Fibroblast of skin of left quadriceps (primary cell): ENCODE measurements around the gene COL5A2.

Experiments used
- DNase-seq, 2 experiments: peaks; one replicate each; pipeline ENCODE4 v3.0.0-alpha.2; 2013; ENCODE audit warnings: low read depth in 2 of 2

The COL5A2 gene

GRCh38 chr2:189097934-189098333 lies 81.6 kb downstream of the COL5A2 start:
- no peak for DNase-seq

GRCh38 chr2:189096769-189097447 lies 82.7 kb downstream of the COL5A2 start:
- peak; percentile 82 to 83 for DNase-seq

GRCh38 chr2:189095101-189095500 lies 84.5 kb downstream of the COL5A2 start:
- no peak for DNase-seq

- peak in 1 of 2 experiments; percentile 47 for DNase-seq
These were observed 86.6 kb downstream of the COL5A2 start for GRCh38 chr2:189092936-189093335.

- DNase-seq = no peak
These were observed 88.3 kb downstream of the COL5A2 start for GRCh38 chr2:189091253-189091652.

GRCh38 chr2:189088591-189089205 lies 90.9 kb downstream of the COL5A2 start:
- DNase-seq = no peak

GRCh38 chr2:189086710-189087109 lies 92.9 kb downstream of the COL5A2 start:
- DNase-seq = peak; percentile 80

- no peak for DNase-seq
These were observed 93.3 kb downstream of the COL5A2 start for GRCh38 chr2:189086250-189086649.

GRCh38 chr2:189083606-189084005 lies 96.0 kb downstream of the COL5A2 start:
- no peak for DNase-seq

- no peak for DNase-seq
These were observed 96.5 kb downstream of the COL5A2 start for GRCh38 chr2:189083106-189083505.

- peak; percentile 53 to 65 for DNase-seq
These were observed 97.1 kb downstream of the COL5A2 start for GRCh38 chr2:189082376-189082975.

- no peak for DNase-seq
These were observed 103.0 kb downstream of the COL5A2 start for GRCh38 chr2:189076572-189076971.

GRCh38 chr2:189076120-189076519 lies 103.4 kb downstream of the COL5A2 start:
- no peak for DNase-seq

GRCh38 chr2:189074506-189074905 lies 105.1 kb downstream of the COL5A2 start:
- DNase-seq = no peak

- DNase-seq = no peak
These were observed 107.5 kb downstream of the COL5A2 start for GRCh38 chr2:189072036-189072435.

GRCh38 chr2:189069855-189070619 lies 109.5 kb downstream of the COL5A2 start:
- no peak for DNase-seq

GRCh38 chr2:189066037-189066436 lies 113.5 kb downstream of the COL5A2 start:
- DNase-seq = no peak

GRCh38 chr2:189060096-189060642 lies 119.4 kb downstream of the COL5A2 start:
- no peak for DNase-seq

- no peak for DNase-seq
These were observed 122.2 kb downstream of the COL5A2 start for GRCh38 chr2:189057316-189057715.

GRCh38 chr2:189056200-189057106 lies 123.1 kb downstream of the COL5A2 start:
- no peak for DNase-seq

GRCh38 chr2:189050165-189050712 lies 129.3 kb downstream of the COL5A2 start:
- no peak for DNase-seq
